GM21825 (cell line): ENCODE results near the gene ANP32A.

ENCODE experiments used
- ATAC-seq: cut with Tn5 transposase; IDR thresholded peaks from one replicate; pipeline ENCODE4 v1.9.1; 2021; ENCODE audit warnings: mild to moderate bottlenecking, moderate library complexity; ENCODE audit not compliant: unreplicated experiment

ANP32A gene

DNA sequence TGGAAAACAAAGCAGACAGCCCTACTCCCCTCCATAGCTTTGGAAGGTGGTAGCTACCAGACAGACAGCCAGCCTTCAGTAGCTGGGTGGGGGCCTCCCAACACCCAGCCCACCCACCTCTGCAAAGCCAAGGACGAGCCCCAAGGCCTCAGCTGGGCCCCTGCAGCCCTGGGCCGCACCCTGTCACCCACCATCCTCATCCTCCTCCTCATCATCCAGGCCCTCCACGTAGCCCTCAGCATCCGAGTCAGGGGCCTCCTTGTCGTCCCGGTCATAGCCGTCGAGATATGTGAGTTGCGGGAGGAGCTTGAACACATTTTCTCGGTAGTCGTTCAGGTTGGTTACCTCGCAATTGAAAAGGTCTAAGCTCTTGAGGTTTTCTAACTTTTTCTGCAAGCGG, 36.5 kb downstream of the ANP32A start:
- ATAC-seq, result no peak

DNA sequence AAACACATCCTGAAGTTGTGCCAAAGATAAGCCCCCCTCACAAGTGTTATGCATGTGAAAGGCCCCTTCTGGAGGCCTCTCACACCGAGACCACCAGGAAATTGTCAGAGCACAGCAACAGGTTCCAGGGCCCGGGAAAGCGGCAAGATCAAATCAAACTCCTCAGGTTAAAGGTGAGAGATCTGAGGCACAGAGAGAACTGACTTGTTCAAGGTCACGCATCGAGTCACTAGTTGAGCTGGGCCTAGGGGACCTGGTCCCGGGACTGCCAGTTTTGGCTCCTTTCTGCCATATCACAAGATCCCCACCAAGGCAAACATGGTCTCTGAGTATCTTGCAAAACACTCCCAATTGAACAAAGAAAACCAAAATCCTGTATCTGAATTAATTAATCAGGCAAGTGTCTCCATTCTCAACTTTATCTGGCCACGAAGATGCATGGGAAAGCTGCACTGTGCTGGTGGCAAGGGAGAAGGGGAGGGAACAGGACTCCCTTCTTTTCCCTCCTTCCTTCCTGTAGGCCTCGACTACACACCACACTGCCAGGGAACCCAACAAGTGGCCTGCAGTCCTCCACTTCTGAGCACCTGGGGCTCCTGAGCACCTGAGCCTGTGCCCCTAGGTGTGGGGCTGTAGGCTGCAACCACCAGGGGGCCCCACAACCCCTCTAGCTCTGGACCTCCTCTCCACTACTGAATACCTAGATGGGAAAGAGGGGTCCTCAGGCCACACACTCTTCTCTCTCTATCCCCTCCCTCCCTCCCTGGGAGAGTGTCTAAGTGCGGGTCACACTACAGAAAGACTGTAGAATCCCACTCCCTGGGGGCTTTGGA, 37.3 kb downstream of the ANP32A start:
- no peak for ATAC-seq

DNA sequence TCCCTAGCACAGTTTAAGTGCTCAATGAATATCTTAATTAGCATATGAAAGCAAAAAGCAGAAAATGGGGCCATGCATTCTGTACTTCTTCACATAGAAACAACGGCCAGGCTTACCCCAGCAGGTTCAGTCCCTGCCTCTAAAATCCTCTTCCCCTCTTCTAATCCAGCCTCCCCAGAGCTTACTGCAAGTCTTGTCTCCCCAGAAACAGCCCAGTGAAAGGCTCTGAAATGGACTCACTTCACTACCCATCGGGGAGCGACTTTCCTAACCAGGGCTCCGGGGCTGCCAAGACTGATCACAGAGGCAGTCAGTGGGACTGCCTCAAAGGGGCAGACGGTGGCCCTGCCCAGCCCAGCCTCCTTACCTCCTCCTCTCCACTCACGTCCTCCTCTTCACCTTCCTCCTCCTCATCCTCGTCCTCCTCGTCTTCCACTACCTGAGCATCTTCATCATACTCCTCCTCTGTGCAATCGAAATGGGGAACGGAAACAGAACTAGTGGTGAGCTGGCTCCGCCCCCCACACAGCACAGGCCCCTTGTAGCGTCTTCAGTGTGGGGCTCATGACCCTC, 38.0 kb downstream of the ANP32A start:
- ATAC-seq, result no peak

DNA sequence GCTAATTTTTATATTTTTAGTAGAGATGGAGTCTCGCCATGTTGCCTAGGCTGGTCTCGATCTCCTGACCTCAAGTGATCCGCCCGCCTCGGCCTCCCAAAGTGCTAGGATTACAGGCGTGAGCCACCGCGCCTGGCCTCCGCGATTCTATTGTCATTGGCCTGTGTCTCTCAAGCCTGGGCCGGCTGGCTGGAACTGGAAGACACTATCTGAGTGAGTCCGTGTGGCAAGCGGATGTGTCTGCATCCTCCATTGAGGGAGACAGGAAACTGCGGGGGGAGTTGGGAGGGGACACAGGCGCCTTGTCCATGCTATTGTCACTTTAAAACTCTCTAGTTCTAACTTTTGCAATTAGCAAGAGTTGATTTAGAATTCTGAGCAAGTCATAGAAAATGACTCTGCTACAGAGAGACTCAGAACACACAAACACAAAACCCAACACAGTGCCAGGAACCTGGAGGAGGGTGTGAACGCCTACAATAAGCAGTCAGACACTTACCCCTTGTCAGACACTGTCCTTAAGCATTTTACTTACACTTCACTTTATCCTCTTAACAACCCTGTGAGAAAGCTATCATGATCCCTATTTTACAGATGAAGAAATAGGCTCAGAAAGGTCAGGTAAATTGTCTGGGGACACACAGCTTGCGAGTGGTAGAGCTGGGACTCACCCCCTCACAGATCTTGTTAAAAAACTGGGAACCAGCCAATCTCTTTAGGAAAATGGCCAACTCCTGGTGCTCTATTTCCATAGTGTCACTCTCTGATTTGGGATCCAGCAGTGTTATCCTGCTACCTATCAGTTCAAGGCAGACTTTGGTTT, 38.7 kb downstream of the ANP32A start:
- no peak for ATAC-seq

DNA sequence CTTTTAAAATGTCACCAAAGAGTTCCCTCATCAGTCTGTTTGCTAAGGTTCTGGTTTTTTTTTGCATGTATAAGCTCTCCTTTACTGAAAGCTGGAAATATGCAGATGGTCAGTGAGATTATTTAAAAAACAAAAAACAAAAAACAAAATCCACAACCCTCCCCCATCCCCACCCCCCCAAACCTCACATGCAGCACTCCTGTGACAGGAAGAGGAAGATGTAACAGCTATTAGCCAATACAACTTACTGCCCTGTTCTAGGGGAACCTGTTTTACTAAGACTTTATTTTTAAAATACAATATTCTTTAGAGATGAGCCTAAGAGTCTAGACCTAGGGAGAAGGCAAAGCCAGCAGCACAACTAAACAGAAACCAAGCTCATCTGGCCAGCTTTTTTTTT, 39.5 kb downstream of the ANP32A start:
- no peak for ATAC-seq

DNA sequence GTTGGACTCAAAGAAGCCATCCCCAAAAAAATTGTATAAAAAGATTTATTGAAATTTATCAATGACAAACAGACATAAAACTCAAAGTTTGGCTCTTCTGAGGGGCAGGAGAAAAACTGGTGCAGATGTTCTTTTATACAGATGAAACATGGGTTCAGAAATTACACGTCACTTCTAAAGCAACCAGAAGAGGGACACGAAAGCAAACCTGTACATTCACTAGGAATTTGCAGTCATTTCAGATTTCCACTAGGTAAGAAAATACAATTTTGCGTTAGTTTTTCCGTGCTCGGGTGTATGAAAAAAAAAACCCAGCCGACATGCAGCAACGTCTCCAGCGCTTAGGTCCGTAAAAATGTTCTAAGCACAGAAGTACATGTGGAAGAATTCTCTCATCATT, 41.8 kb downstream of the ANP32A start:
- no peak for ATAC-seq

DNA sequence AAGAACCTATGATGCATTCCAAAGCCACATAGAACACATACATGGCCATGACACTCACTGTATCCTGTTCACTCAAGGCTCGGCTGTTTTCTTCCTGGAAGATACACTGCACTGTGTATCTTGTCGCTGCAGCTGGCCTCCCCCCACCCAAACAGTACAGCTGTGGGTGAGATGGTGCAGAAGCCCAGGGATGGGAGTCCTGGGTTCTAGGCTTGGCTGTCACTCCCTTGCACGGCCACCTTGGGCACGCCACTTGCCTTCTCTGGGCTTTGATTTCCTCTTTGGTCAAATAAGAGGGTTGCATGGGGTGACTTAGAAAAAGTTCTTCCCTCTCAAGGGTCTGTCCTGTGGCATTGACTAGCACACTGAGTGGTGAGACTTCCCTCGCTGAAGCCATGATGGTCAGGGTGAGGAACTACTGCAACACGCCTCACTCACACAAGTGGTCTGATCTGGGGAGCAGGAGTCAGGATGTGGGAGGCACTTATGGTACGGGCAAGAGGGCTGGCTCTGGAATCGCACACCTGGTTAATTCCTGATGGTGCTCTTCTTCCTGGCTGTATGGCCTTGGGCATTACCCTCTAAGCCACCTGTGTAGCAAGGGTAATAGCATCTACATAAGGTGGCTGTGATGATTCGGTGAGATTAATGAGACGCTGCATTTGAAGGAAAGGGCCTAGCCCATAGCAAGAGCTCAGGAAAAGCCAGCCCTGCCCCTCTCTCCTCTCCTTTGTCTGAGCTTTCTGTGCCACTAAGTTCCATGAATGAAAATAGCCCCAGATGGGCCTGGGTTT, 44.0 kb downstream of the ANP32A start:
- ATAC-seq, result no peak

DNA sequence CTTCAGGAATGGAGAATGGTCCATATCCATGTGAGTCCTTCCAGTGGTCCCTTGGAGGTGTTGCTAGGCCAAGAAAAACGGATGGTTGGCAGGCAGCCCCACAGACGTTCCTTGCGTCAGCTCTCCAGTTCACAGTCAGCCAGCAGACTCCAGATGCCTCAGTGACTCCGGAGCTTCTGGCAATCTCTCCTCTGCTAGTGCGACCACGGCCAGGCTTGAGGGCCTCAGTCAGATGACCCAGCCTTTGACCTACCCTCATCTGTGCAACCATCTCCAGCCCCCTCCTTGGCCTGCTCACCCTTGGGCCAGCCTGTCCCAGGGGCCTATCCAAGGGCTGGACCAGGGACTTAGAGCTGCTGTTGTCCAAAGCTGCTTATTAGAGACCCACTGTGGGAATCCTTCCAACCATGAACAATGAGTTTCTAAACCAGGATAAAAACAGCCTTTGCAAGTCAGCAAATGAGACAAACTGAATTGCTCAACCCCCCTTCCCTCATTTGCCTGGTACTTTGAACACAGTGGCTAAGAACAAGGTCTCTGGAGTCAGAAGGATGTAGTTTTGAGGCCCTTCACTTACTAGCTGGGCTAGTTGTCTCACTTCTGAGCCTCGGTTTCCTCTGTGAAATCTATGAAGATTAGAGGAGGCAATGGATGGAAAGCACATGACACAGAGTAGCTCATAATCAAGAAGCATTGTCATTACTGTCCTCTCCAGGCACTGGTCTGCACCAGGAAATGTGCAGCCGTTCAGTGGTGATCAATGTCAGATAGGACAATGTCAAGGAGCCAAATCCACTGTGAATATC, 44.8 kb downstream of the ANP32A start:
- ATAC-seq, result no peak

DNA sequence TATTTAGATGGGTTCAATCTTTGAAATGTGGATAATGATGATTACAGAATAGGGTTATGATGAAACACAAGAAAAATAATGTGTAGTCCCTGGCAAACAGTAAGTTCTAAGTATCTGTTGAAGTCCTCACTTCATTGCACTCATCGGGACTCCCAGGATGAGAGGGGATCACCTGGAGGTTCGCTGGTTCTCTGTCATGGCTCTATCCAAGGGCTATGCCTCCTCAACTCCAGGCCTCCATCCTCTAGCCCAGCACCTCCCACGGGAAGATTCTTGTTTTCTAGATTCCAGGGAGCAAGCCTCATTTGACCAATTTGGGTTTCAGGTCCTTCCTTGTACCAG, 45.5 kb downstream of the ANP32A start:
- ATAC-seq, result no peak

DNA sequence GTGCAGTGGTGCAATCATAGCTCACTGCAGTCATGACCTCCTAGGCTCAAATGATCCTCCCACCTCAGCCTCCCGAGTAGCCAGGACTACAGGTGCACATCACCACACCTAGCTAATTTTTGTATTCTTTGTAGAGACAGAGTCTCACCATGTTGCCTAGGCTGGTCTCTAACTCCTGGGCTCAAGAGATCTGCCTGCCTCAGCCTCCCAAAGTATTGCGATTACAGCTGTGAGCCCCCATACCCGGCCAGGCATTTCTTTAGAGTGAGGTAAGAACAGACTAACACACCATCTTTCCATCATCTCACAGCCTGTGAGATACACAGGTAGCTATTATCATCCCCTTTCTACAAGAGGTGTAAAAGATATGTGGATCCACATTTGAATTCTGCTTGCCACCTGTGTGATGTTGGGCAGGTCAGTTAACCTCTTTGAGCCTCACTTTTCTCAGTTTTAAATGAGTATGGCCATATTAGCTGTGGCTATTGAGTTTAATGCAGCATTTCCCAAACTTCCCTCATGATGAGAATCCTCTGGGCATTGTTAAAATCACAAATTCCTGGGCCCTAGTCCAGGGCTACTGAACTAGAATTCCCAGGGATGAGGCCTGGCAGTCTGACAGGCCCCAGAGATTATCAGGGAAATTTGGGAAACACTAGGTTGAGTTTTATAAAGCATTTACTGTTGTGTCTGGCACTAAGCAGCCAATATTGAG, 46.0 kb downstream of the ANP32A start:
- ATAC-seq, result no peak

DNA sequence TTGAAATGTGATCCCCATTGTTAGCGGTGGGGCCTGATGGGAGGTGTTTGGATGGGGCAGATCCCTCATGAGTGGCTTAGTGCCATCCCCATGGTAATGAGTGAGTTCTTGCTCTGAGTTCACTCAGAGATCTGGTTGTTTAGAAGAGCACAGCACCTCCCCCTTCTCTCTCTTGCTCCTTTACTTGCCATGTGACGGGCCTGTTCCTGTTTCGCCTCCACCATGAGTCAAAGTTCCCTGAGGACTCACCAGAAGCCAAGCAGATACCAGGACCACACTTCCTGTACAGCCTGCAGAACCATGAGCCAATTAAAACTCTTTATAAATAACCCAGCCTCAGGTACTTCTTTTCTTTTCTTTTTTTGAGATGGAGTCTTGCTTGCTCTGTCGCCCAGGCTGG, 46.6 kb downstream of the ANP32A start:
- no peak for ATAC-seq

DNA sequence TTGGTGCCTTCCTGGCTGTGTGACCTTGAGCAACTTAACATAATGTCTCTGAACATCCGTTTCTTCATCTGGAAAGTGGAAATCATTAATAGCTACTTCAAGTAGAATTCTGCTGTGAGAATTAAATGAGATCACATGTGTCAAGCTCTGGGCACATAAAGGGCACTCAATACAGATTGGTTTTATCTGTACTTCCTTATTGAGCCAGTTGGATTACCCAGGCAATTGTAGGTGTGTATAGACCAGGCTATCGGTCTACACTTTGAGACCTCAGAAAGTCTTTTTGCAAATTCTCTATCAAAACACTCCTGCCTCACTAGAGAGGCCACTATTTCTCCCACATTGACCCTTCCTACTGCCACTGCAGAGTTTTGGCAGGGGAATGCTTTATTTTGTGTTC, 47.7 kb downstream of the ANP32A start:
- ATAC-seq, result no peak

DNA sequence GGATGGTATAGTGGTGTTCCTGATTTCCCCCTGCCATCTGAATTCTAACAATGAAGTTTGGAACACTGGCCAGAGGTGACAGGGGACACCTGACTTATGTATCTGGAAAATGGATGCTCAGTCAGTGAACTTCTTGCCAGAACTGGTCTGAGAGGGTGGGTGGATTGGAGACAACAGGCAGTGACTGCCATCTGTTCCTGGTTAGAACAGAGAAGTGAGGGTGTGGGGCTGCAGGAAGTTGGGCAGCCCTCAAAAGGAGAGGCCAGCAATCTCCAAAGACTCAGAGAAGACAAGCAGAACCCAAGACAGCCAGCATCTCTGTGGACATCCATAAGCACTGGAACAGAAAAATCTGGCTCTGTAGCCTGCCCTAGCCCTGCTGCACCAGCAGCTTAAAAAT, 50.5 kb downstream of the ANP32A start:
- no peak for ATAC-seq

DNA sequence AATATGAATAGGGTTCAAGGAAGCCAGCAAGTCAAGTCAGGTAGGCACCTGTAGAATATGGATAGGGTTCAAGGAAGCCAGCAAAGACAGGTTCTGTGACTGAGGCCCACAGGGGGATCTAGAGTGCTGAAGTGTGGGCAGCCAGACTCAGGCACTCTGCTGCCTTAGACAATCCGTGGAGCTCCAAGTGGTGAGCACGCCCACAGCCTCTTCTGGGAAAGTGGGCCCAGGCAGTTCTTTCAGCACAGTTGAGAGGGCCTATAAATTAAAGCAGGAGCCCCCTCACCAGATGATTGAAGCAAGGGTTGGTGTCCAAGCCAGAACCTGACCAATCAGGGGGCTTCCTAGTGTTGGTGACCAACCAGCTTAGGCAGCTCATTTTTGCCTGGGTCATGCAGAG, 51.0 kb downstream of the ANP32A start:
- no peak for ATAC-seq

DNA sequence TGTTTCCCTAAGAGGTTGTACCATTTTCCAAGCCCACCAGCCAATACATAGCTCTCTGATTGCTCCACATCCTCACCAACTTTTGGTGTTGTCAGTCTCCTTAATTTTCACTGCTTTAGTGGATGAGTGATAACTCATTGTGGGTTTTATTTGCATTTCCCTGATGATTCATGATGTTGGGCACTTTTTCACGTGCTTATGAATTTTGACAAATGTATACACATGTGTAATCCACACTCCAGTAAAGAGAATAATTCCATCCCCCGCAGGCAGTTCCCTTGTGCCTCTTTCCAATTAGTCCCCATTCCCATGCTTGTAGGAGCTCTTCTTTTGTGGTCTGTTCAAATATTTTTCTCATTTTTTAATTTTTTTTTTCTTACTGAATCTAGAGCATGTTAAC, 52.4 kb downstream of the ANP32A start:
- no peak for ATAC-seq

DNA sequence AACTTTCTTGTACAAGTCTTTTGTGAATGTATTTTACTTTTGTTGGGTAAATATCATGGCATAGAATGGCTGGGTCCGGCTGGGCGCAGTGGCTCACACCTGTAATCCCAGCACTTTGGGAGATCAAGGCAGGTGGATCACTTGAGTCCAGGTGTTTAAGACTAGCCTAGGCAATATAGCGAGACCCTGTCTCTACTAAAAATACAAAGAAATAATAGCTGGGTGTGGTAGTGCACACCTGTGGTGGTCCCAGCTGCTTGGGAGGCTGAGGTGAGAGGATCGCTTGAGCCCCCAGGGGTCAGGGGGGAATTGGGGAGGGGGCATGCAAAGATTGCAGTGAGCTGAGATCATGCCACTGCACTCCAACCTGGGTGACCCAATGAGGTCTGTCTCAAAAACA, 52.9 kb downstream of the ANP32A start:
- no peak for ATAC-seq

DNA sequence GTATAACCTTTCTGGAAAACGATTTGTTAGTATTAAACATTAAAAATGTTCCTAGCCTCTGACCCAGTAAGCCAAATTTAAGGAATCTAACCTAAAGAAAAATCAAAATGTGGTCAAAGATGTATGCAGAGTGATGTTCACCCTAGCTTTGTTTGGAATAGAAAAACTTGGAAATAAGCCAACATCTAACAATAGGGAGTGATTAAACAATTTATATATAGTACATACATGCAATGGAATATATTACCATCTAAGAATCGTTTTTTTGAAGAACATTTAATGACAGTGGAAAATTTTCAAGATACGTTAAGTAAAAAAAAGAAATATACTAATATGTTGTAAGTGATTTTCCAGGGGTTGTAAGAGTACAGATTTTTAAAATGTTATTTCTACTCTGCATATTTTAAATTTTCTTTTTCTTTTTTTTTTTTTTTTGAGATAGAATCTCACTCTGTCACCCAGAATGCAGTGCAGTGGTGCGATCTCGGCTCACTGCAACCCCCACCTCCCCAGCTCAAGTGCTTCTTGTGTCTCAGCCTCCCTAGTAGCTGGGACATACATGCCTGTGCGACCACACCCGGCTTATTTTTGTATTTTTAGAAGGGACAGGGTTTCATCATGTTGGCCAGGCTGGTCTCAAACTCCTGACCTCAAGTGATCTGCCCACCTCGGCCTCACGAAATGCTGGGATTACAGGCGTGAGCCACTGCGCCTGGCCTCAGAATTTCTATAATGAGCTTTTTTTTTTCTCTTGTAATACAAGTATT, 54.9 kb downstream of the ANP32A start:
- no peak for ATAC-seq

DNA sequence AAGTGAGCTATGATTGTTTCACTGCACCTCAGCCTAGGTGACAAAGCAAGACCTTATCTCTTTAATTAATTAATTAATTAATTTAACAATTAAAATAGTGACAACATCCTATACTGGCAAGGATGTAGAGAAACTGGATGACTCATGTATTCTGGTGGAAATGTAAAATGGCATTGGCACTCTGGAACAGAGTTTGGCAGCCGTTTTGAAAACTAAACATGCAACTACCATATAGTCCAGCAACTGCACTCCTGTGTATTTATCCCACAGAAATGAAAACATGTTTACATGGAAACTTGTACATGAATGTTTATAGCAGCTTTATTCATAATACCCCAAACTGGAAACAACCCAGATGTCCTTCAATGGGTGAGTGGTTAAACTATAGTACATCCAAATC, 56.6 kb downstream of the ANP32A start:
- ATAC-seq, result no peak

DNA sequence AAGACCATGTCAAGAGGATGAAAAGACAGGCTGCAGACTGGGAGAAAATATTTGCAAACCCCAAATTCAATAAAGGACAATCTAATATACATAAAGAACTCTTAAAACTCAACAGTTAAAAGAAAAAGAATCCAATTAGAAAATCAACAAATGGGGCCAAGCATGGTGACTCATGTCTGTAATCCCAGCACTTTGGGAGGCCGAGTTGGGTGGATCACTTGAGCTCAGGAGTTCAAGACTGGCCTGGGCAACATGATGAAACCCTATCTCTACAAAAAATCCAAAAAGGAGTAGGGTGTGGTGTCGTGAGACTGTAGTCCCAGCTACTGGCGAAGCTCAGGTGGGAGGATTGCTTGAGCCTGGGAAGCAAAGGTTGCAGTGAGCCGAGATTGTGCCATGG, 57.6 kb downstream of the ANP32A start:
- no peak for ATAC-seq
